ENCODE data around the gene RIPOR3. TPM values are rescaled to one million over a fixed set of nuclear protein-coding genes. Genes with fewer than 3 reads are reported as not detected.

Gene RIPOR3
- polyA plus RNA-seq, 1 experiment: 11.5 TPM

DNA sequence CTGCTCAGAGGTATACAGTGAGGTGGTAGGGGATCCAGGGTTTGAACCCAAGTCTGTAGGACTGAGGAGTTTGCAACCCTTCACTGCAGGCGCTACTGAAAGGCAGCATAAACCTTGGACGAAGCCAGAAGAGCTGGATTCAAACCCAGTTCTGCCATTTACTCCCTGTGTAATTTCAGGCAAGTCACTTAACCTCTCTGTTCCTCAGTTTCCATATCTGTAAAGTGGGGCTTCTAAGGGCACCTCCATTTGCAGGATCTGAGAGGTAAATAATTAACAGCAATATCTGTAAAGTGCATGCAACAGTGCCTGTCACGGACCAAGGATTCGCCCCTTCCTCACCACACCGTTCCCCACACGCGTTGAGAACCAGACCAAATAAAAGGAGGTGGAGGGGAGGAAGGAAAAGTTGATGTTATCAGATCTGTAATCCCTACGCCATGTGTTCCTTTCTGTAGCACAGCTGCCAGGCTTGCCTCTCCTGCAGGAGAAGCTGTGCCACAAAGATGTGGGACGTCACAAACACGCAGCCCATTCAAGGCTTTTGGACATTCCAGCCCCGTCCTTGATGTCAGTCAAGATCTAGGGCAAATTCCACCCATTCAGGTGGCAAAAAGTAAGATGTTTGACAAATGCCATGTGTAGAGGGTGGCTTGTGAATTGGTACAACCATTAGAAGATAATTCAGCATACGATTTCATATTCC, 9.8 kb downstream of the RIPOR3 start:
- POLR2A ChIA-PET: no interaction called here
- no peak for DNase-seq (ENCODE audit: low read depth, low spot score)
- H3K9me3 ChIP-seq (ENCODE audit: control insufficient read depth, insufficient read depth, low read length): no peaks in the 10 kb centered on the region
- no peak overlapping the region for H3K27ac ChIP-seq (ENCODE audit: low read depth, low read length)
- H3K4me3 ChIP-seq (ENCODE audit: low read depth, low read length): no peak overlapping the region
- no peaks in the 10 kb centered on the region for H3K27me3 ChIP-seq (ENCODE audit: control insufficient read depth, insufficient read depth, low read length)
- TF ChIP-seq, protein P1, sequence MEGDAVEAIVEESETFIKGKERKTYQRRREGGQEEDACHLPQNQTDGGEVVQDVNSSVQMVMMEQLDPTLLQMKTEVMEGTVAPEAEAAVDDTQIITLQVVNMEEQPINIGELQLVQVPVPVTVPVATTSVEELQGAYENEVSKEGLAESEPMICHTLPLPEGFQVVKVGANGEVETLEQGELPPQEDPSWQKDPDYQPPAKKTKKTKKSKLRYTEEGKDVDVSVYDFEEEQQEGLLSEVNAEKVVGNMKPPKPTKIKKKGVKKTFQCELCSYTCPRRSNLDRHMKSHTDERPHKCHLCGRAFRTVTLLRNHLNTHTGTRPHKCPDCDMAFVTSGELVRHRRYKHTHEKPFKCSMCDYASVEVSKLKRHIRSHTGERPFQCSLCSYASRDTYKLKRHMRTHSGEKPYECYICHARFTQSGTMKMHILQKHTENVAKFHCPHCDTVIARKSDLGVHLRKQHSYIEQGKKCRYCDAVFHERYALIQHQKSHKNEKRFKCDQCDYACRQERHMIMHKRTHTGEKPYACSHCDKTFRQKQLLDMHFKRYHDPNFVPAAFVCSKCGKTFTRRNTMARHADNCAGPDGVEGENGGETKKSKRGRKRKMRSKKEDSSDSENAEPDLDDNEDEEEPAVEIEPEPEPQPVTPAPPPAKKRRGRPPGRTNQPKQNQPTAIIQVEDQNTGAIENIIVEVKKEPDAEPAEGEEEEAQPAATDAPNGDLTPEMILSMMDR (IDR thresholded peaks at IDR 0.05; ENCODE audit: low read depth, low read length): no peak
- CTCF ChIA-PET: interaction anchor here (0.6 to 1.3 kb wide), 2 partner anchors 68 to 595 kb away, joined by 3 read pairs; no protein-coding TSS in a partner anchor

DNA sequence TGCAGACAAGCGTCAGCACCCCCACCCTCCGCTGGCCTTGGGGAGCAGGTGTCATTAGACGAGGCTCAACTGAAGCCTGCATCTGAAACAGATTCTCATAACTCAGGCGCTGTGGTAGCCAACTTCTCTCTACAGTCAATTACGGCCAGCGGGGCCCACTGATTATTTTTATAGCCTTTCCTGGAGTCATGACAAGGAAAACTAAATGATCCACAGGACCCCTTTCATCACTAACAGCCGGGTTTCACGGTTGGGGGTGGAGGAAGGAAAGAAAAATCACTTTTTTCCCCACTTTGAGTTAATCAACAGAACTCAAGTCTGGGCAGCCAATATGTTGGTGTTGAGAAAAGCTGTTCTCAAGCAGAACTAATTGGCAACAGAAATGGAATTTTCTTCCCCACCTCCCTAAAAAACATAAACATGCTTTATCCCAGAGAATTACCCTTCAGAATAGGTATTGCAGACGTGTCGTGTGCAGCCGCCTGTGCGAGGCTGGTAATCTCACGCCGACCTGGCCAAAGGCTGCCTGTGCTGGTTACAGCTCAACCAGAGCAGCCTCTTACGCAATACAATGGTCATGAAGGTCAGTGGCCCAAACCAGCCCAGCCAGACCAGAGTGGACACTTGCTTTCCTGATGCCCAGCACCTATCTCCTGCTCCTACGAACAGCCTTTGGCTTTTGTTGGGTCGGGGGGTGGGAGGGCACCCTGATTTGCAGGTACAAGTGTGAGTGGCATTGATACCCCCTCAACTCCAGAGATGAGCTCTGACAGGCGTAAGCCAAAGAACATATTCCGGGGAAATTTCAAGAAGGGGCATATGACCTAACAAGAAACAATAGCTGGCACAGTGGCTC, 11.0 kb downstream of the RIPOR3 start:
- TF ChIP-seq, protein P1 (IDR thresholded peaks at IDR 0.05; ENCODE audit: low read depth, low read length): no peak
- ChIA-PET POLR2A (interaction anchor here (1.3 kb wide), 1 partner anchor 18 kb away, joined by 3 read pairs; no protein-coding TSS in a partner anchor), CTCF (interaction anchor here (1.3 kb wide), 1 partner anchor 69 kb away, joined by 3 read pairs; no protein-coding TSS in a partner anchor)
- DNase-seq (ENCODE audit: low read depth, low spot score): no peak
- H3K27me3 ChIP-seq (ENCODE audit: control insufficient read depth, insufficient read depth, low read length): no peaks in the 10 kb centered on the region
- H3K4me3 ChIP-seq (ENCODE audit: low read depth, low read length): no peak overlapping the region
- no peak overlapping the region for H3K27ac ChIP-seq (ENCODE audit: low read depth, low read length)
- H3K9me3 ChIP-seq (ENCODE audit: control insufficient read depth, insufficient read depth, low read length): no peaks in the 10 kb centered on the region

DNA sequence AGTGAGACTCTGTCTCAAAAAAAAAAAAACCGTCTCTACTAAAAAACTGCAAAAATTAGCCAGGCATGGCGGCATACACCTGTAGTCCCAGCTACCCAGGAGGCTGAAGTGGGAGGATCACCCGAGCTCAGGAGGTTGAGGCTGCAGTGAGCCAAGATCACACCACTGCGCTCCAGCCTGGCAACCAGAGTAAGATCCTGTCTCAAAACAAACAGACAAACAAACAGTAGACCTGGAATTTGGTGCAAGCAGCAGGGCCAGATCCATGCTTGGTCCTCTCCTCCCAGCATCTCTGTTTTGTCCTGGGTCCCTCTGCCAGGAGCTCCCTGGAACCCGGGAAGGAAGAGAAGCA, 11.6 kb downstream of the RIPOR3 start:
- POLR2A ChIA-PET: interaction anchor here (1.3 kb wide), 1 partner anchor 18 kb away, joined by 3 read pairs; no protein-coding TSS in a partner anchor

DNA sequence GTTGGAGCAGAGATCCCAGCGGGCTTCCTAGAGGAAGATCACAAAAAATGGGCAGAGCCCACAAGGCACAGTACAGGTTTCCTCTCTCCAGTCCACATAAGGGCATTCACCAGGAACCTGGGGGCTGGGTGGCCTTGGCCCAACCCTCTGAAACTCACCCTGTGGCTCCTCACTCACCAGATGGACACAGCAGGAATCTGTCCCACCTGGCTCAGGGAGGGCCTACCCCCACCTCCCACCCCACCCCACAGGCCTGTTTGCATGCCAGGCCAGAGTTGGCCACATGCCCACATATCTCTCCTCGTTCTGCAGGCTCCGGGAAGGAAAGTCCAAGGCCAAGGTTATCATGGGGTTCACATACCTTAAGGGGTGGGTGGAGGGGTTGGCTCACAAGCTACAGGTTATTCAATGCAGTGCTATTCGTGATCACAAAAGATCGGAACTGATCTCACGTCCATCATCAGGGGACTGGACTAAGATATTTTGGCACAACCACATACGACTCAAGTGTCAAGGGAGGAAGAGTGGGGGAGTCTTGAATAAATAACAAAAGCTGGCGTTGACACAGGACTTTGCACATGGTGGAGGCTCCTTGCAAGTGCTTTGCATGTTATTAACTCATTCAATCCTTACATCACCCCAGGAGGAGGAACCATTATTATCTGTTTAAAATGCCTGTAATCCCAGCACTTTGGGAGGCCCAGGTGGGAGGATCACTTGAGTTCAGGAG, 13.0 kb downstream of the RIPOR3 start:
- TF ChIP-seq, protein P1 (IDR thresholded peaks at IDR 0.05; ENCODE audit: low read depth, low read length): no peak
- Histone ChIP-seq H3K27ac (ENCODE audit: low read depth, low read length) (no peak overlapping the region), H3K27me3 (ENCODE audit: control insufficient read depth, insufficient read depth, low read length) (no peaks in the 10 kb centered on the region), H3K9me3 (ENCODE audit: control insufficient read depth, insufficient read depth, low read length) (no peaks in the 10 kb centered on the region), H3K4me3 (ENCODE audit: low read depth, low read length) (no peak overlapping the region)
- POLR2A ChIA-PET: interaction anchor here (0.6 kb wide), 1 partner anchor 47 kb away, joined by 3 read pairs; no protein-coding TSS in a partner anchor
- DNase-seq (ENCODE audit: low read depth, low spot score): no peak
- CTCF ChIA-PET: no interaction called here

More for the DNA sequence above, 11.6 kb downstream of the RIPOR3 start:
- no peaks in the 10 kb centered on the region for H3K27me3 ChIP-seq (ENCODE audit: control insufficient read depth, insufficient read depth, low read length)
- H3K4me3 ChIP-seq (ENCODE audit: low read depth, low read length): no peak overlapping the region
- DNase-seq (ENCODE audit: low read depth, low spot score): no peak
- CTCF ChIA-PET: no interaction called here
- TF ChIP-seq, protein P1 (IDR thresholded peaks at IDR 0.05; ENCODE audit: low read depth, low read length): no peak
- no peaks in the 10 kb centered on the region for H3K9me3 ChIP-seq (ENCODE audit: control insufficient read depth, insufficient read depth, low read length)
- no peak overlapping the region for H3K27ac ChIP-seq (ENCODE audit: low read depth, low read length)

Data from AG04450 (cell line).